Measurements from ENCODE around the gene ATG7. TPM values are rescaled to one million over a fixed set of nuclear protein-coding genes. Genes with fewer than 3 reads are reported as not detected.
"Not testable (repeated sequence)": the region's sequence is repeated elsewhere in the genome, so short reads cannot be mapped to it uniquely, and the experiment has no call there.

The ATG7 gene
- polyA plus RNA-seq, 6 donors from 2014 or later: 15.5 to 36.9 (median 18.4) TPM

GRCh38 chr3:11465744-11466616 lies 193.8 kb downstream of the ATG7 start:
- Mint-ChIP-seq H3K27ac (no peak overlapping the region), H3K4me3 (no peak overlapping the region), H3K36me3 (peaks cover 0 to 6% of the 10 kb centered on the region in 2 donors), H3K27me3 (no peaks in the 10 kb centered on the region), H3K4me1 (no peaks in the 10 kb centered on the region), H3K9me3 (no peaks in the 10 kb centered on the region)
- no peak for ATAC-seq (ENCODE audit: low read depth in 2 of 2)
- DNase-seq: no peak

GRCh38 chr3:11467875-11468274 lies 195.7 kb downstream of the ATG7 start:
- no peak for ATAC-seq (ENCODE audit: low read depth in 2 of 2)
- H3K4me3 Mint-ChIP-seq: peak overlapping the region in 1 of 8 donors; percentile 60
- DNase-seq: no peak
- no peaks in the 10 kb centered on the region for H3K27me3 Mint-ChIP-seq
- no peaks in the 10 kb centered on the region for H3K4me1 Mint-ChIP-seq
- no peak overlapping the region for H3K27ac Mint-ChIP-seq
- peaks cover 0 to 6% of the 10 kb centered on the region in 2 donors for H3K36me3 Mint-ChIP-seq
- H3K9me3 Mint-ChIP-seq: no peaks in the 10 kb centered on the region

DNA sequence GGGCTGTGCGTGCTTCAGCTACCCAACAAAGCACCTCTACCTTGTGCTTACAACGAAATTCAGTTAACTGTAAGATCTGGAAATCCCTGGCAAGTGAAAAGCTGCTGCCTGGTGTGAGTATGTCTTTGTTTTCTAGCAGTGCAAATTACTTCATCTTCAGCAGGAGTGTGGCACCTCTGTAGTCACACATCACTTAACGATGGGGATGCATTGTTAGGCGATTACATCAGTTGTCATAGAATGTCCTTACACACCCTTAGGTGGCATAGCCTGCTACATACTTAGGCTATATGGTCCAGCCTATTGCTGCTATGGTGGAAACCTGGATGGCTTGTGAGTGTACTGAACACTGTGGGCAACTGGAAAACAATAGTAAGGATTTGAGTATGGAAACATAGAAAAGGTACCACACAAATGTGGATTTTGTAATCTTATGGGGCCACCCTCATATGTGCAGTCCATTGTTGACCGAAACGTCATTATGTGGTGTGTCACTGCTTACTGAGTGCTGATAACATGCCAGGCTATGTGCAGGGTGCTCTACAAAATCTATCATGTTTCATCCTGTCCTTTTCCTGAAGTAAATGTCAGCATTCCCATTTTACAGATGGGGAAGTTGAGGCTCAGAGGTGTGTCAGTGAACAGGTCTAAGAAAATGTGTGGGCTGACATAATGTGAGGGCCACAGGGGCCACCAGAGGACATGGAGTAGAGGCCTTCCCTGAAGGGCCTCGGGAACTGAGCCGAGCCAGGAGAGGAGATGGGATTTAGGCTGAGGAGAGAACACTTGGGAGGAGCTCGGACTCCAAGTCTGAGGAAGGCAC lies 198.0 kb downstream of the ATG7 start:
- Mint-ChIP-seq H3K9me3 (no peaks in the 10 kb centered on the region), H3K4me3 (no peak overlapping the region), H3K4me1 (no peaks in the 10 kb centered on the region), H3K36me3 (peaks cover 0 to 6% of the 10 kb centered on the region in 2 donors), H3K27me3 (no peaks in the 10 kb centered on the region), H3K27ac (no peak overlapping the region)
- DNase-seq (no peak), ATAC-seq (ENCODE audit: low read depth in 2 of 2) (no peak)

DNA sequence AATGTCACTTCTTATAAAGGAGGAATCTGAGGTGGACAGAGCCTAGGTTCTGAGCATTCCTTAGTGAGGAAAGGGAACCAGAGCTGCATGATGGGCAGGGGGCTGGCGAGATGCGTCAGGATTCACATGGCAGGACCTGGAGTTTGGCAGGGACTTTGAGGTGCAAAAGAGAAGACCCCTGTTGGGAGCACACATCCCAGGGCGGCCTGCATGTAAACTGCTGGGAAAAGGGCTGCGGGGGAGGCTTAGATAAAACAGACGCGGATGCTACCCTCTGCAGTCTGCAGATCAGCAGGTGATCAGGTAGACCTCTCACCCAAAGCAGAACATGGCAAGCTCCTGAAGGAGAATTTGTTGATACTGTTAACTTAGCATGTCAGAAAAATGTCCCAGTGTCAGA lies 203.1 kb downstream of the ATG7 start:
- peaks cover 0 to 4% of the 10 kb centered on the region in 2 donors for H3K36me3 Mint-ChIP-seq
- ATAC-seq (ENCODE audit: low read depth in 2 of 2): no peak
- H3K27me3 Mint-ChIP-seq: no peaks in the 10 kb centered on the region
- H3K27ac Mint-ChIP-seq: peak overlapping the region in 2 of 6 donors; percentile 59 to 76
- H3K4me3 Mint-ChIP-seq: no peak overlapping the region
- H3K9me3 Mint-ChIP-seq: no peaks in the 10 kb centered on the region
- DNase-seq: no peak
- no peaks in the 10 kb centered on the region for H3K4me1 Mint-ChIP-seq

- no peak overlapping the region for H3K27ac Mint-ChIP-seq
- no peaks in the 10 kb centered on the region for H3K9me3 Mint-ChIP-seq
- ATAC-seq (ENCODE audit: low read depth in 2 of 2) (no peak), DNase-seq (no peak)
- no peak overlapping the region for H3K4me3 Mint-ChIP-seq
- no peaks in the 10 kb centered on the region for H3K4me1 Mint-ChIP-seq
- no peaks in the 10 kb centered on the region for H3K36me3 Mint-ChIP-seq
- no peaks in the 10 kb centered on the region for H3K27me3 Mint-ChIP-seq
These were observed 204.5 kb downstream of the ATG7 start for GRCh38 chr3:11476735-11477144.

GRCh38 chr3:11477407-11477911 lies 205.3 kb downstream of the ATG7 start:
- ATAC-seq (ENCODE audit: low read depth in 2 of 2) (no peak), DNase-seq (no peak)
- H3K27me3 Mint-ChIP-seq: no peaks in the 10 kb centered on the region
- H3K27ac Mint-ChIP-seq: no peak overlapping the region
- no peaks in the 10 kb centered on the region for H3K9me3 Mint-ChIP-seq
- H3K4me1 Mint-ChIP-seq: no peaks in the 10 kb centered on the region
- no peaks in the 10 kb centered on the region for H3K36me3 Mint-ChIP-seq
- no peak overlapping the region for H3K4me3 Mint-ChIP-seq

GRCh38 chr3:11478167-11478566 lies 206.0 kb downstream of the ATG7 start:
- DNase-seq: no peak

DNA sequence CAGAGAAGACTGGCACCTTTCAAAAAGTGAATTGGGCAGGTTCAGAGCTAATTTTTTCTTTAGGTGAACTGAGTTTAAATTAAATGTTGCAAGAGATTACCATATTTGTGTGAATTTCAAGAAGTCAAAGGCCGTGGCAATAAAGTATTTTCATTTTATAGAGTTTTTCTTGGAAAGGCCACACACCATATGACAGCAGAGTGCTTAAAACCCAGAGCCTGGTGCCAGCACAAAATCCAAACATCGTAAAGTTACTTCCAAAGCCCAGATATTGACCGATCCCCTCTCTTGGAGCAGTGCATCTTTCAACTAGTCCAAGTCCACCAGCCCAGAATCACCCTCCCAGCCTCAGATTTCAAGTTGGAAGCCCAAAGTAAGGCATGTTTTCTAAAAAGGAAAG lies 207.0 kb downstream of the ATG7 start:
- Mint-ChIP-seq H3K27ac (no peak overlapping the region), H3K9me3 (peaks cover 0 to 7% (median 0%) of the 10 kb centered on the region in 7 donors), H3K4me3 (no peak overlapping the region), H3K36me3 (no peaks in the 10 kb centered on the region), H3K27me3 (no peaks in the 10 kb centered on the region), H3K4me1 (no peaks in the 10 kb centered on the region)
- ATAC-seq (ENCODE audit: low read depth in 2 of 2) (no peak), DNase-seq (no peak)

More at GRCh38 chr3:11478167-11478566, 206.0 kb downstream of the ATG7 start:
- Mint-ChIP-seq H3K27ac (no peak overlapping the region), H3K4me3 (no peak overlapping the region), H3K36me3 (no peaks in the 10 kb centered on the region), H3K4me1 (no peaks in the 10 kb centered on the region), H3K27me3 (no peaks in the 10 kb centered on the region), H3K9me3 (no peaks in the 10 kb centered on the region)
- ATAC-seq (ENCODE audit: low read depth in 2 of 2): no peak

DNA sequence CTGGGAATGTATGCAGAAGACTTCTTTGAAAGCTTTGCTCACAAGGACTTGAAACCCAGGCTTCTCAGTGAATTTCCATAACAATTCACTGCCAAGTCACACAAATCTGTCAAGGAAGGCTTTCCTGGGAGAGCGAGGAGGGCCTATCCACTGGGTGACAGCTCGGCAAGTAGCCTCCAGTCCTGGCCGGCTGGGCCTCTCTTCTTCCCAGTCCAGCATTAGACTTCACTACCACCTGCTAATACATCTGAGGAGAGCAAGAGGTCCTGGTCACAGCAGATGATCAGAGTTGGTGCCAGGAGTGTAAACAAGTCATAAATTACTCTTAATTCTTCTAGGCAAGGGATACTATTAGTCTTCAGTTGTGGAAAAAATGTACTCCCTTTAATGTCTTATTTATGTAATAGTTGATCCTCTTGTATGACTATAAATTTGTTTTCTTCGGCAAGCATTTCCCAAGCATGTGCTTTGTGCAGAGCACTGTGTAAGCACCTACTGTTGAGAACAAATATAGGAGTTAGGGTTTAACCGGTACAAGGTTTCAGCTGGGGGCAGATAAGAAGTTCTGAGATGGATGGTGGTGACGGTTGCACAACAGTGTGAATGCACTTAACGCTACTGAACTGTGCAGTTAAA lies 208.6 kb downstream of the ATG7 start:
- DNase-seq (no peak), ATAC-seq (ENCODE audit: low read depth in 2 of 2) (no peak)
- Mint-ChIP-seq H3K4me1 (no peaks in the 10 kb centered on the region), H3K36me3 (no peaks in the 10 kb centered on the region), H3K27me3 (no peaks in the 10 kb centered on the region), H3K27ac (no peak overlapping the region), H3K9me3 (peaks cover 0 to 15% (median 0%) of the 10 kb centered on the region in 7 donors), H3K4me3 (no peak overlapping the region)

DNA sequence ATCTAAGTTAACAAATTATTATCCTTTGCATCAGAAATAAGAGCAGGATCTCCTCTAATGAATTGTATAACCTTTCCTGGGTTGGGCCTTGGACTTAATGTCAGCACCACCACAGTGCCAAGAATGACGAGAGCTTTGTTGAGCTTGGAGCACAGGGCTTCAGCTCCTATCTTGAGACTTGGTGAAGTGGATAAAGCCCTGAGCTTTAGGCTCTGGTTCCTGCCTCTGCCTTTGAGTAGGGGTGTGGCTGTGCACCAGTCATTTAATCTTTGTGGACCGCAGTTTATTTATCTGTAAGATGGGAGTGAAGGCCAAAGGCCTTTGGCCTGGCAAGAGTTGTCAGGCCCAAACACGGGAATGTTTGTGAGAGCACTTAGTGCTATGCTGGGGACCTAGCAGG lies 209.4 kb downstream of the ATG7 start:
- ATAC-seq (ENCODE audit: low read depth in 2 of 2): no peak
- no peak overlapping the region for H3K27ac Mint-ChIP-seq
- H3K4me3 Mint-ChIP-seq: no peak overlapping the region
- no peaks in the 10 kb centered on the region for H3K36me3 Mint-ChIP-seq
- H3K4me1 Mint-ChIP-seq: no peaks in the 10 kb centered on the region
- DNase-seq: no peak
- H3K9me3 Mint-ChIP-seq: peaks cover 0 to 17% (median 0%) of the 10 kb centered on the region in 7 donors
- no peaks in the 10 kb centered on the region for H3K27me3 Mint-ChIP-seq

DNA sequence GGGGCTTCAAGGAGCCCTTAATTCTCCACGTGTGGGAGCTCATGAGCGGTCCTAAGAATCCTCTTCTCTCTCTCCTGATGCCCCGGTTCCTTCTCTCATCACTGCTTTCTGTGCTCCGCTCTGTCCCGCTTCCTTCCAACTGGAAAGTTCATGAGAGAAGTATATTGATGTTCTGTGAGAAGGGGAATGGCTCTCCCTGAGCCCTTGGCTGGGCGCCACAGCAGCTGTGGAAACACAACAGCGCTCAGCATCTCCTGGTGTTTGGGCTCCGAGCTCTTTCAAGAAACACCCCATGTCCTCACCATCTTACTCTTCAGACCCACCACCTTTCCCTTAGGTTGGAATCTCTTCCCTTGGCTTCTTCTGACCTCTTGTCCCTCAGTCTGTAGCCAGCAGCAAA lies 209.8 kb downstream of the ATG7 start:
- H3K27ac Mint-ChIP-seq: no peak overlapping the region
- no peaks in the 10 kb centered on the region for H3K36me3 Mint-ChIP-seq
- no peaks in the 10 kb centered on the region for H3K27me3 Mint-ChIP-seq
- ATAC-seq (ENCODE audit: low read depth in 2 of 2) (no peak), DNase-seq (no peak)
- H3K4me1 Mint-ChIP-seq: no peaks in the 10 kb centered on the region
- H3K4me3 Mint-ChIP-seq: no peak overlapping the region
- peaks cover 0 to 17% (median 0%) of the 10 kb centered on the region in 7 donors for H3K9me3 Mint-ChIP-seq

DNA sequence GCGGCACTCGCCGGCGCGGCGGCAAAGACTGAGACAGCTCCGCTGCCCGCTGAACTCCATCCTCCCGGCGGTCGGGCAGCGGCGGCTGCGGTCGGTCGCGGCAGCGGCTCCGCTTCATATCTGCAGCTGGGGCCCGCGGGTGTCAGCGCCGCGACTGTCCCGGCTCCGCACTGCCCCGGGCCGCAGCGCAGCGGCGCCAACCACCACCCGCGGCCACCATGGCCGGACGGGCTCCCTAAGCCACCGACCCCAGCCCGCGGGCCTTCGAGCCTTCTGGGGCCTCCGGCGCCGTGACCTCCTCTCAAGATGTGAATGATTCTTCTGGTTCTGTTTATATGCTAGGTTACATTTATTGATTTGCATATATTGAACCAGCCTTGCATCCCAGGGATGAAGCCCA lies 216.2 kb downstream of the ATG7 start:
- not testable (repeated sequence) for ATAC-seq (ENCODE audit: low read depth in 2 of 2); H3K4me1 Mint-ChIP-seq; H3K27me3 Mint-ChIP-seq; DNase-seq; H3K36me3 Mint-ChIP-seq; H3K27ac Mint-ChIP-seq; H3K4me3 Mint-ChIP-seq
- peaks cover 0 to 23% (median 9%) of the 10 kb centered on the region in 7 donors for H3K9me3 Mint-ChIP-seq

GRCh38 chr3:11494131-11494916 lies 222.1 kb downstream of the ATG7 start:
- peaks cover 0 to 13% (median 4%) of the 10 kb centered on the region in 7 donors for H3K9me3 Mint-ChIP-seq

More at GRCh38 chr3:11494131-11494916, 222.1 kb downstream of the ATG7 start:
- Mint-ChIP-seq H3K4me3 (peak overlapping the region in 1 of 8 donors; percentile 37), H3K27me3 (no peaks in the 10 kb centered on the region), H3K27ac (peak overlapping the region in 1 of 6 donors; percentile 57), H3K4me1 (peaks cover 4 to 14% (median 7%) of the 10 kb centered on the region in 3 donors), H3K36me3 (peaks cover 0 to 33% of the 10 kb centered on the region in 2 donors)
- ATAC-seq (ENCODE audit: low read depth in 2 of 2): no peak
- no peak for DNase-seq
